GM21825 (cell line): Measurements from ENCODE around the gene MMP19.
"Not testable (repeated sequence)": the region's sequence is repeated elsewhere in the genome, so short reads cannot be mapped to it uniquely, and the experiment has no call there.

Source experiments
- ATAC-seq: cut with Tn5 transposase; IDR thresholded peaks from one replicate; pipeline ENCODE4 v1.9.1; 2021; ENCODE audit warnings: mild to moderate bottlenecking, moderate library complexity; ENCODE audit not compliant: unreplicated experiment

Gene MMP19

DNA sequence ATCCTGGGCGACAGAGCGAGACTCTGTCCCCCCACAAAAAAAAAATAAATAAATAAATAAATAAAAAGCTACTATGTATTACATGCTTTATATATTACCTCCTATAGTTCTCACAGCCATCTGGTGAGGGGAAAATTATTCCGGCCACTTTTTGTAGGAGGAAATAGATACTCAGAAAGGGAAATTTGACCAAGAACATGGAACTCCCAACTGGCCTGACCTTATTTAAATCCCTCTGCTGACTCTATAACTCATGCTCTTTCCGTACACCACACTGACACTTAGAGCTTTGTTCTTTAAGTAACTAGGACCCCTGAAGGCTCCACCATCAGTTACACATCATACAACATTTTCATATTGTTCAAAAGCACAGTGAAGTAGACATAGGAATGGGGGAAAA is 2.2 kb upstream of the MMP19 start:
- ATAC-seq: no peak

DNA sequence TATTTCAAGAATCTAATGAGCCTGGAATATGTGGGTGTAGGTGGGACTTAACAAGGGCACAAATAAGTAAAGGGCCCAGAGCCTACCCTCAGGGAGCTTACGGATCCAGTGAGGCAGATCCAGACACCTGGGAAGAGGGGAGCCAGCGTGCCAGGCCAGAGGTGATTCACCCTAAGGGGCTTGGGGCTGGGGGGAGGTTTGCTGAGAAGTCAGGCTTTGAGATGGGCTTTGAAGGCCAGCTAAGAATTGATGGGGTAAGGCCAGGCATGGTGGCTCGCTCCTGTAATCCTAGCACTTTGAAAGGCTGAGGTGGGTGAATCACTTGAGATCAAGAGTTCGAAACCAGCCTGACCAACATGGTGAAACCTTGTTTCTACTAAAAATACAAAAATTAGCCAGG is 695 bp upstream of the MMP19 start:
- ATAC-seq: no peak

DNA sequence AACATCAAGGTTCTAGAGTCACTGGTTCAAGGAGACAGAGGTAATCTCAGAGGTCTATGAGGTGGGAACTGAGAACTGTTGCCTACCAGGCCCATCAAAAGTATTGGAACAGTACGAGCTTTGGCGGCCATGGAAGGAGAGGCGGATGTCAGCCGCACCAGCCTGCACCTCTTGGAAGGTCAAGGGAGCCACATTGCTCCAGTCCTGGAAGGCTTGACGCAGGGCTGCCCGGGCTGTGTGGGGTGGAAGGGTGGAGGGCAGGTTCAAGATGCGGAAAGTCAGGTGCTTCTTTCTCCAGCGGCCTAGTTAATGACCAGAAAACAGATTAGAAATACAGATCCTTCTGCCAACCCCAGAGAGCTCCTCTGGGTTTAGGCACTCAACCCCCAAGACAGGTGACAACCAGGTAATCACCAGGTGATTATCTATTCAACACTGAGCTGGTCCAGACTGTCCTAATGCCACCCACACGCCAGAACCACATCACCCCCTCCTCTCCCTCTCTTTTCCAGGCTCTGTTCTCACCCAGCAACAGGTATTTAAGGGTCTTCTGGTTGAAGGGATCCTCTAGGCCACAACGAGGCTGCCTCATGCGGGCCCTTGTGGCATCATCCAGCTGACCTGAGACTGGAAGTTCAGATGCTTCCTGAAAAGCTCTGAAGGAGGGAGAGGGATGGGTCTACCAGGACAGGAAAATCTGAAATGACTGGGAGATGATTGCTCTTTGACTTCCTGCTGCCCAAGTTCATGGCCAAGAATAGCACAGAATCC is 2.0 kb downstream of the MMP19 start:
- ATAC-seq: no peak

DNA sequence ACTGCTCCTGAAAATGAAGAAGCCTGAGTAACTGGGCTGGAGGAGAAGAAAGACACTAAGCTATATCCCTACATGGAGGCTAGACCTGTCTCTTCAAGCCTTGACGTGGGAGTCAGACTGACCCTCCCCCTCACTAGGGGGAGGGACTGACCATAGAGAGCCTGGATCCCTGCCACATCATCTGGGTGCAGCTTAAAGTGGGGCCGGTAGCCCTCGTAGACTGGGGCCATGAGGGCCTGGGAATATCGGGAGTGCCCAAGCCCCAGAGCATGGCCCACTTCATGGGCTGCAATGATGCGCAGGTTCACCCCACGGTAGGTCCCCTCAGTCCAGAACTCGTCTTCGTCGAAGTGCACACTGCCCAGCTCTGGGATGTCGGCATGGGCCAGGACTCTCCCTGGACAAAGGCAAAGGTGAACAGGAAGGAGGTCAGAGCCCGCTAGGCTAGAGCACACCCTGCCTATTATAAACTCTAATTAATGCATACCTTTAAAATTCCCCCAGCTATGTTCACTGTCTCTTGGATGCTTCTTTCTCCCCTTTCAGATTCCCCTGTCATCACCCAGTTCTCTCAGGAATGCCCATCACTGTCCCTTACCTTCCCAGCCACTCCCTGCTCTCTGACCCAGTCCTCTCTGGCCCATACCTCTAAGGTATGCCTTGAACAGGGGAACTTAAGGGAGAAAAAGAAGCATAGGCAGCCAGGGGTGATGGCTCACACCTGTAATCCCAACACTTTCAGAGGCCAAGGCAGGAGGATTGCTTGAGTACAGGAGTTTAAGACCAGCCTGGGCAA is 3.2 kb downstream of the MMP19 start:
- no peak for ATAC-seq

DNA sequence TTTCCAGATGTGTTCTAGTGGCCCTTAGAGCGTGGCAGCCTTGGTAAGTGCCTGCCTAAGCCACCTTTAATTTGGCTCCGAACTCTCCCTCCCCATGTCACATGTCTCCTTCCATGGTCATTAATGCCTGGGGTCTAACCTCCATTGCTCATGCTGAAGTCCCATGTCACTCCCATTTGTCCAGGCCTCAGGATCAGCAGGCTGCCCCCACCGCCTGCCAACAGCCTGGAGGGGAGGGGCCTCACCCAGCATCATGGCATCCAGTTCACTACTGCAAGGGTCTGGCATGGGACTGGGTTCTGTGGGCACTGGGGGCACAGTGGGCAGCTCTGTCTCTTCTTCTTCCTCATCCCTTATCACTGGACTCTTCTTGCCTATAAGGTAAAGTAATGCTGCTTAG is 4.4 kb downstream of the MMP19 start:
- ATAC-seq: no peak

DNA sequence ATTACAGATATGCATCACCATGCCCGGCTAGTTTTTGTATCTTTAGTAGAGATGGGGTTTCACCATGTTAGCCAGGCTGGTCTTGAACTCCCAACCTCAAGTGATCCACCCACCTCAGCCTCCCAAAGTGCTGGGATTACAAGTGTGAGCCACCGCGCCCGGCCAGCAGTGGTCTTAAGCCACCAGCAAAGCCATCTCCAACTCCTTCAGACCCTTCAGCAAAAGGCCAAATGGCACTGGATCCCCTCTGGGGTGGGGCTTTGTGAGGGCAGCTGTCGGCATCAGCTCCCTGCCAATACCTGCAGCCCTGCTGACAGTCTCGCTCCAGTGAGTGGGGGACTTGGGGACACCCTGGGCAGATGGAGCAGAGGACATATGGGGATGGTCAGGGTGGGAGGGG is 8.3 kb downstream of the MMP19 start:
- ATAC-seq: not testable (repeated sequence)

DNA sequence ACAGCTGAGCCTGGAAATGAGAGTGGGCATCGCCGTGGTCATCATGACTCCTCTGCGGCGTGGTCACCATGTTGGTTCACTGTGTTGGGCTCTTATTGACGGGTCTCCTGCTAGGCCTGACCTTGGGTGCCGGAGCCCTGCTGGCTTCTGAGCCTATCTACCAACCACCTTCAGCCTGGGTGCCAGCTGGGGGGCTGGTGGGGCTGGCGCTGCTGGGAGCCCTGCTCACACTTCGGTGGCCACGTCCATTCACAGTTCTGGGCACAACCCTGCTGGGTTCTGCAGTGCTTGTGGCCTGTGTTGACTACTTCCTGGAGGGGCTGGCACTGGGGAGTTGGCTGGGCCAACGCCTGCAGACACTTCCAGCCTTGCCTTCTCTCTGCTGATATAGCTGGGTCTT is 9.7 kb downstream of the MMP19 start:
- ATAC-seq: no peak

DNA sequence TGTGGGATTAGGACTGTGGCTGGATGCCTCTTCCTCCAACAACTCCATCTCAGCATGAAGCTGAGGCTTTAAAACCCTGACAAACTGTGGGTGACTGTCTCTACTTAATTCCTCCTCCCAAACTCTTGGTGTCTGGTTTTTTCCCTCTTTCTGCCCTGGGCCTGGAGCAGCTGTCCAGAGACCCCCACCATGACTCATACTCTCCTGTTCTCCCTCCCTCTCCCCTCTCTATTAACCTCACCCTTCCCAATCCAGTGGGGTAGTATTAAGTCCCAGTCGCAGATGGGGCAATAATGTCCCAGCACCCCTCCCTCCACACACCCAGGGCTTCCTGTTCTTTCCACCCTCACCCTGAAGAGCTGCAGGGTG is 11.3 kb downstream of the MMP19 start:
- no peak for ATAC-seq

DNA sequence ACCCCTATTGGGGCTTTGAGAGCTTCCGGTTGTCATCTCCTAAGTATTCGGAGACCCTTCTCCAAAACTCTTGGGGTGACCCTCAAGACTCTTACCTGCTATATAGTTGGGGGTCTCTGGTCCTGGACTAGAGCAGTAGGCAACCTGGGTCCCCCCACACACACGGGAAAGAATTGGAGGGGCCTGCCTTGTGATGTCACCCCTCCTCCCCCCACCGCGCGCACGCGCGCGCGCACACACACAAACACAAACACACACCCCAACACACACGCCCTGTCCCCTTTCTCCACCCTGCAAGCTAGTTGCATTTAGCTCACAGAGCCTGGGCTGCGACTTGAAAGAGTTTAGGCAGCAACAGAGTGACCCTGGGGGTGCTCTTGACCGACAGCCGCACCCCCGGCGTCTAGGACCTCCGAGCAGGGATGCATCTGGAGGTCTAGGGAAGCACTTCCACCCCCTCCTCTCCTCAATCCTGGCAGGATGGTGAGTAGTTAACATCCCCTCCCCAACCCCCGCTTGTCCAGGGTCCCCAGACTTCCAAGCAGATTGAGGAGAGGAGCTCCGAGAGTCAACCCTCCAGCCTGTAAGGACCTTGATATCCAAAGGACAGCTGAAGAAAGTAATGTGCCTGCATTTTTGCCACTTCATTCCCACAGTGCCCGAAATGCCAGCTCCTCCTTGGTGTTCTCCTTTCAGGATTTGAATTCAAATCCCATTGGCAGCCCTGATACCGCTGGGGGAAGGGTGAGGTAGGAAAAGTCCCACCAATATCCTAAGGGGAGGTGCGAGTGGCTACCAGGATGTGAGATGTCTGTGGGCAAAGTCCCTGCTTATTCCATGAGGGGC is 11.9 kb downstream of the MMP19 start:
- no peak for ATAC-seq

DNA sequence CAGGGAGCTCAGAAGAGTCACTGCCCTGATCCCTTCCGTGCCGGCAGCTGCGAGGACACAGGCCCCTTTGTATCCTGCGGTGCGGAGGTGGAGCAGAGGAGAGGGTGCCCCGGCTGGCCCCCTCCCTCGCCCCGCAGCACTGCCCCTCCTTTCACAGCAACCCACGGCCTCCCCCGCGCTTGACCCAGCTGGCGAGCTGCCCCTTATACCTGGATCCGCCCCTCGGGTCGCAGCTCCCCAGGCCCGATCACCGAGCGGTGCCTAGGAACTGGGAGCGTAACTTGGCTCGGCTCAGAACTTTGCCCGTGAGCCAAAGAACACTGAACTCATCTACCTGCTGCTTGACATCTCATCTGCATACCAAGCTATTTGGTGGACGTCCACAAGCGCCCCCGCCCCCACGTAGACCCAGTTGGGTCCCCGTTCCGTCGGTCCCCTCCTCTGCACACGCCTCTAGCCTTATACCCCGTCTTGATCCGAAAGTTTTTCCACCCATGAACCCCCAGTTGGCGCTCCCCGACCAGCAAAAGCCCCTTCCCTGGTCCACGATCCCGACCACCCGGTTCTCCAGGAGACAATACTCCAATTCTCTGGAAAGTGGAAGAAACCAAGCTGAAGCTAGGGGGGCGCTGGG is 12.7 kb downstream of the MMP19 start:
- ATAC-seq: peak; percentile 21

DNA sequence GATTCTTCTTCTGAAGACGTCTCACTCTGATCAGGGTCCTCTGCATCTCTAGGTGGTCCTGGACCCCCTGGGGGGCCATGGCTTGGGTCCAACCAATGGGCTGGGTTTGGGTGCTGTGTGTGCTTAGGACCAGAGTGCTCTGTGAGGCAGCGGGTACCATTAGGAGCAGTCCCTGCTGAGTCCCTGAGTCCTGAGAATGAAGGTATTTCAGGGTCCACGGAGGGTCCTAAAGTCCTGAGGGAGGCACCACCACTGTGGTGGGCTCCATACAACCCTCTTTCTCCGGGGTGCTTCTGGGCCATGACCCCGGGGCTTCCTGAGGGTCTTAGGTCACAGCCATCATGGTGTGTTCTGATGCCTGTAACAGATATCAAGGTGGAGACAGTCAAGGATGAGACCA is 14.4 kb downstream of the MMP19 start:
- no peak for ATAC-seq

DNA sequence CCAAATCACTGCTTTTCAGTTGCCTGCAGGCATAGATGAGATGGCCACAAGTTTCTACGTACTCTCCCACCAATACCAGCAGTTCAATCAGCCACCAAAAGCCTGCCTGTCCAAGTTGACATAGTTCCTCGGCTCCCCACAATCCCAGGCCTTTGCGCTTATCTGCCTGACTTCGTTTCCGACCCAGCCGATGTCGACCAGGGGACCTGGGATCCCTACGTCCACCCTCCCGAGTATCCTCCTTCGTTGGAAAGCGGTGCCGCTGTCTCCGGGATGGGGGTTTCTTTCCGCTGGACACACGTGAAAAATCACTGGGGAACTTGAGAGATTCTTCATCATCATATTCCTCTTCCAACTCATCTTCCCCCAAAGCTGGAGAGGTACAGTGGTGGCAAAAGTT is 14.9 kb downstream of the MMP19 start:
- ATAC-seq: no peak

DNA sequence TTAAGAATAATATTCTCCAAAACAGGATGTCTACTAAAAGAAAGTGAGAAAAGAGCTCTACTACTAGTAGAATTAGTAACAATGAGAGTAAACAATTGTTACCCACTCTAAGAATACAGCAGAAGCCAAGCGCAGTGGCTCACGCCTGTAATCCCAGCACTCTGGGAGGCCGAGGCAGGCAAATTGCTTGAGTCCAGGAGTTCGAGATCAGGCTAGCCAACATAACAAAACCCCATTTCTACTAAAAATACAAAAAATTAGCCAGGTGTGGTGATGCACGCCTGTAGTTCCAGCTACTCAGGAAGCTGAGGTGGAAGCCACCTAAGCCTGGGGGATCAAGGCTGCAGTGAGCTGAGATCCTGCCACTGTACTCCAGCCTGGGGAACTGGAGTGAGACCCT is 18.0 kb downstream of the MMP19 start:
- no peak for ATAC-seq

DNA sequence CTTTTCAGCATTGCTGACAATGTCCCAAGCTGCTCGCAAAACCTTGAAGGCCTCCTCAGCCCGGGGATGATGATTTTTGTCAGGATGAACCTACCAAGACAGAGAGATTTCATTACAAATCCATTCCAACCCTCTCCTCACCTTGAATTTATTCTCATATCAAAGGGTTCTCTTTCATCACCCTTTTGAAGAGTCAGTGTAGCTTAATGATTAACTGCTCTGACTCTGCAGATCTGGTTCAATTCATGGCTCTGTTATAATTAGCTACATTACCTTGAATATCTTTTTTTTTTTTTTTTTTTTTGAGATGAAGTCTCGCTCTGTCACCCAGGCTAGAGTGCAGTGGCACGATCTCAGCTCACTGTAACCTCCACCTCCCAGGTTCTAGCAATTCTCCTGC is 19.3 kb downstream of the MMP19 start:
- no peak for ATAC-seq

DNA sequence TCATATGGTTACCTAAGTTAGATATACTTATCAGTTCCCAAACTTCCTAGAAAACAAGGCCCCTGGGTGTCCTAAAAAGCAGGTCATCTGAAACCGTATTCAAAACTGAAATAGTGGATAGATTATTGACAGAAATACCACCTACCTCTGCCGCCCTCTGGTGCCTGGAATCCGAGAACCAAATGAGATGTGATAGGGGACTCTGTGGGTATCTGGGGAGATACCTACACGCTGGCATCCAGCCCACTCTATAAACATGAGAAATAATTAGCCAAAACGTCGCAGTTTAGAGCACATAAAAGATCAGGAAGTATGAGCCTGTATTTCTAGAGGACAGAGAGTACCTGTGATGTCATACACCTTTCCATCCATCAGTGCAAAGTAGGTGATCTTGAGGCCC is 20.5 kb downstream of the MMP19 start:
- no peak for ATAC-seq

DNA sequence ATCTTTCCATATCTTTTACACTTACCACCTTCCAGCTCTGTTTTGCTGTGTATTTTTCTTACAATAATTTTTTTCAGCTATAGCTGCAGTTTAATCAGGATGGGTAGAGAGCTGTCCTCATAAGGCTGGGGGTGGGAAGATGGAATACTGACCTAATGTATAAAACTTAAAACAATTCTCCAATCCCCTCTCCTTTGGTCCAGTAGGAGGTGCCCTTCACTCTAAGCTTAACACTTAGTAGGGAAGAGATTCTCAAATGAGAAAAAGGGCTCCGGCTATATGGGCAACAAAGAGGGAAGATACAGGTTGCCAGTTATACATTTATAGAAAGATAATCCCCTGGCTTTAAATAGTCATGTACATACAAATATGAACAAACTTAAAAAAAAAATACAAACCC is 22.1 kb downstream of the MMP19 start:
- ATAC-seq: no peak

DNA sequence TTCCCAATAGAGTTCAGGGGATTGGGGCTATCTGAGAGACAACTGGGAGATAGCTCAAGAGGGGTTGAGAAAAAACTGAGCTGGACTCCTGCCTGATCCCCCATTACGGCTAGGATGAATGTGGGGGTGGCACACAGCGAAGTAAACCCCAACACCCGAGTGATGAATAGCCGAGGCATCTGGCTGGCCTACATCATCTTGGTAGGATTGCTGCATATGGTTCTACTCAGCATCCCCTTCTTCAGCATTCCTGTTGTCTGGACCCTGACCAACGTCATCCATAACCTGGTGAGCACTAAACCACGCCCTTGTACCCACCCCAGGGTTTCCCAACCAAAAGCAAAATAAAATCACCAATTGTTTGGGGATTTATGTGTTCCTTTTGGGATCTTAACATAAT is 23.9 kb downstream of the MMP19 start:
- no peak for ATAC-seq

DNA sequence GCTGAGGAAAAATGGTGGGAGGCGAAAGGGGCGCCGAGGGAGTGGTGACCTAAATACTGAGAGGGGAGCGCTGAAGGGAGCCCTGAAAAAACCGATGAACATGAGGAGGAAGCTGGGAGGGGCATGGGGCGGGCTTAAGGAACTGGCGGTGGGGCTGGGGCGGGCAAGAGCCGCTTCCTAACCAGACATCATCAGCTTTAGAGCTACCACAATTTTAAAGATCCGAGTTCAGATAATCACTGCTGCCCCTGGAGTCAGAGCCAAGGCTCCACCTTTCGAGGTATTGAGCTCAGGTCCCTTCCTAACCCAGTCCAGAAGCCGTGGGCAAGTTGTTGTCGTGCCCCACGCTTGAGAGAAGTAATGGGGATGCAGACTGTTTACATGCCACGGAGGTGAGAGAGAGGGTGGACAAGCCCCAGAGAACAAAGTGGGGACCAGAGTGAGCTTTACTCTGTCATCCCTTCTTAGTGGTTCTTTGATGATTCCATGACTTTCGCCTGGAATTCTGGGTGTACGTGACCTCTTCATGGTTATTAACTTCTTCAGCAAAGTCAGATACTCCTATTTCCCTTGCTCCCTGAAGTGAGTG is 24.5 kb downstream of the MMP19 start:
- peak; percentile 21 for ATAC-seq

DNA sequence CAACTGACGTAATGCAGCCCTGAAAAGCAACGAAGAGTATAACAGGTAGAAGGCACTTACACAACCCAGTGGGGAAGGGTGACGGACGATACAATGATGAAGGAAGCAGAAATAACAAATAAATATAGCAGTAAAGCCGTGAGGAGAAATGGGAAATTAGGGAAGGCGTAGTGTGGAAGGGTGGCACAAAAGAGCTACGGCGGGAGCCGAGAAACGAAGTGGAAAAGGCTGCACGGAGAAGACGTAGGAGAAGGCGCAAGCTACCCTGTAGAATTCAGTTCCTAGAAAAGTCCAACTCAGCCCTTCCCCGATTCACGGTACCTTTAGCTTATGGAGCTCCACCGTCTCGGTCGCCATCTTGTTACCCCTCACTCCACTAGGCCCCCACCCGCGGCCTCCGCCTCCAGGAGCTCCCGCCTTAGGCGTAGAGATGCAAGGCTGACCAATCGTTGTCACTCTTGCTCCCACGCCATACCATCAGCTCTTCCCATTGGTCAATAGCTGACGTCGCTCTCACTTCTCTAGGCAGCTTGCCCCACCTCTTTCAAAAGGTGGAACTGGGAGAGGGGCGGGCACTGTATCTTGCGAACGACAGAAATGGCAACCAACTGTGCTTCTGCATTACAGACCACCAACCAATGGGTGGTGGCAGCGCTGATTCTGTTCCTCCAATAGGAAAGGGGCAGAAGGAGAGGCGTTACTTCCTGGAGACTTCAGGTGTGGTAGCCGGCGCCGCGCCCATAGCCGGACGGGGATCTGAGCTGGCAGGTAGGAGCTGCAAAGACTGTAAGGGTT is 25.2 kb downstream of the MMP19 start, which contains the start of the genes ORMDL2 and SARNP:
Gene ORMDL2, plus strand, starts transcription at position 697 of the 795 bp plus-strand sequence. CDS start 959 bp downstream, outside the sequence.
Gene SARNP, minus strand, starts transcription at position 380 of the 795 bp plus-strand sequence. Its CDS starts 23 bp downstream, at position 357.
- ATAC-seq: peak; percentile 97

DNA sequence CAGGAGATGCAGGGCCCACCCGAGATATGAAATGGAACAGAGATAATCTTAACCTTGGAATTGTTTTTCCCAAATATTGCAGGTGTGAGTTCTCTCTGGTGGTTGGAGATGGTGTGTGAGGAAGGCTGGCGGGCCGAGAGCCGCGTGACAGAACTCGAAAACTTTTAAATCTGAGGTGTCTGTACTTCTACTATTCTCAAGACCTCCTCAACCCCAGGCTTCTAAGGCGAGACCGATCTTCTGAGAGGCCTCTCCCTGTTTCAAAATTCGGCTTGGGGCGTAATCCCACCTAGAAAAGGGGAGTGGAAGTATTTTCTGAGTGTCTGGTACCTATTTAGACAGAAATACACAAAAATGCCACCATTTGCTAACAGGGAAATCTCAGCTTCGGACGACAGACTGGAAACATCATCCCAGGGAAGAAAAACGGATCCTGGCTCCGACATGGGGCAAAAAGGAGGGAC is 25.8 kb downstream of the MMP19 start:
- no peak for ATAC-seq
